H1 (cell line): ENCODE data around the gene RAD51B. TPM values are rescaled to one million over a fixed set of nuclear protein-coding genes. Genes with fewer than 3 reads are reported as not detected.

Source experiments
- ATF2 ChIP-seq: IDR thresholded peaks from 2 replicates; pipeline ENCODE4 v1.6.1; 2012; ENCODE audit warnings: low read length, inconsistent platforms
- NANOG ChIP-seq: IDR thresholded peaks from 2 replicates; pipeline ENCODE4 v1.6.1; 2011; ENCODE audit warnings: low read length, low read depth, mild to moderate bottlenecking, inconsistent platforms; ENCODE audit not compliant: insufficient read depth, poor library complexity, severe bottlenecking
- POU5F1 ChIP-seq: IDR thresholded peaks from 2 replicates; pipeline ENCODE4 v1.6.1; 2011; ENCODE audit warnings: low read depth, mild to moderate bottlenecking, low read length, moderate library complexity
- RXRA ChIP-seq: IDR thresholded peaks from 2 replicates; pipeline ENCODE4 v1.6.1; 2011; ENCODE audit warnings: low read depth, mild to moderate bottlenecking, low read length, moderate library complexity; ENCODE audit not compliant: insufficient read depth
- polyA plus RNA-seq, 7 experiments: library from polyadenylated mRNA; depleted of rRNA in 3 of 7; stranded (reverse) in 5 of 7; unstranded in 2 of 7; fragments of >200 nt in 5 of 7; fragments of 200-250 nt in 2 of 7; gene quantifications; 1 replicate in 5 of 7; 2 replicates in 1 of 7; 4 replicates in 1 of 7; pipeline versions ENCODE4 v1.2.1 to v1.2.3, GENCODE V29; 2011 to 2013; ENCODE audit warnings: missing spikeins in 2 of 7, mixed read lengths in 2 of 7
- total RNA-seq: library from RNA; stranded (reverse); fragmentation: NEBNext Ultra II Directional; extraction: Animal tissue kit (Norgen Biotek cat#: 25700); gene quantifications from 2 replicates; pipeline ENCODE4 v1.2.1, GENCODE V29; 2021

The RAD51B gene
- total and polyA plus RNA-seq, 2 of the 8 experiments (the other 6 are each of a cell fraction or from before 2014, with no cell fraction given), result 3.9 to 14.9 TPM

GRCh38 chr14:68477110-68477455, 657.5 kb downstream of the RAD51B start (continued):
- TF ChIP-seq NANOG (no peak), ATF2 (no peak), POU5F1 (no peak), RXRA (no peak)
- TF ChIP-seq, all 59 proteins: peak for 0
